T47D (cell line): ENCODE measurements around the gene TMEM131L.

ENCODE experiments used
- DNase-seq, 2 experiments: peaks; one replicate each; pipeline versions ENCODE4 v3.0.0 to v3.0.0-alpha.2; 2011 to 2012; ENCODE audit warnings: low read depth in 1 of 2, low spot score in 1 of 2
- JUND ChIP-seq: IDR thresholded peaks from 2 replicates; pipeline ENCODE4 v1.6.1; 2012; ENCODE audit warnings: low read depth
- in situ Hi-C: cut with HindIII; loops from 2 replicates; pipeline ENCODE4 v1.10.0; 2016; ENCODE audit warnings: low sequenced_read_pairs, low pct_unique_long_range_greater_than_20kb

The TMEM131L gene

GRCh38 chr4:153629776-153630175, 163.6 kb downstream of the TMEM131L start:
- in situ Hi-C loops, result no loop called here
- TF ChIP-seq JUND, result no peak

DNA sequence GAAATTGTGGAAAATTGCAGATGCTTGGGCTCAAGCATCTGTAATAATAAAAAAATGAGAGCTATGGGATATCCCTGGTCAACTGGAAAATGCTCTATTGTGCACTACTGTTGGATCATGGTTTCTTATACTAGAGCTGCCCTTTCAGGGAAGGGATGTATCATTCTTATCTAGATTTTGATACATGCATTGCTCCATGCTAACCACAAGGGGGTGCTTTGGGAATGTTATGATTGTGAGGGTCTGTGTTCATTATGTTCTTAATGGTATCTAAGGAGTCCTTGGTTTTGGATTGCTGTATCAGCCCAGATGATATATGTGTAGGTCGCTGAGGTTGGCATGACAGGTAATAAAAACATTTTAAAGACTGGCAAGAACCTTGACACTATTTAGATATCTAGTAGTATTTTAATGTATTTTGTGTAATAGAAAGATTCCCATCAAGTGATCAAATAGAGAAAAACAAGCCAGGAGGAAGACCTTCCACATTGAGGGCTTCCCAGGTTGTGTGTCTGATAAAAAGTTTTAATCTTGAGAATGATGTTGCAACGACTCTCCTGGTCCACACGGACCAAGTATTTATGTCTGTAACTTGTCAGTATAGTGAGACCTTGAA, 168.7 kb downstream of the TMEM131L start:
- no peak for DNase-seq
- no peak for TF ChIP-seq JUND
- in situ Hi-C loops, result no loop called here

More at GRCh38 chr4:153629776-153630175, 163.6 kb downstream of the TMEM131L start:
- no peak for DNase-seq

DNA sequence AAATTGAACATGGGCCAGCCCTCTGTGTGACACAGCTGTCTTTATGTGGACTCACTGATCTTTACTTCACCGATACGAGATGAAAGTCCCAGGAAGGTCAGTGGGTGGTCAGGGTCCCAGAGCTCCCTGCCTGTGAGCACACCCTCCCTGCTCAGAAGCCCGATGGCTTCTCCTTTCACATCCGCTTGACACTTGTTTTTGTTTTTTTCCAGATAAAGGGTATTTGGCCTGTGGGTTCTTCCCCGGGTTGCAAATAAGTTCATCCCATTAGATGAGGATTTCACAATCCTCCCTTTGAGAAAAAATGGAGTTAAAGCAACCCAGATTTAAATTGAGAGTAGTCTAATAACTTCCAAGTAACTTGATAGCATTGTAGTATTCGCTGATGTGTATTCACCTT, 169.7 kb downstream of the TMEM131L start:
- DNase-seq, result no peak
- in situ Hi-C loops, result no loop called here
- no peak for TF ChIP-seq JUND

GRCh38 chr4:153637201-153637600, 171.0 kb downstream of the TMEM131L start:
- in situ Hi-C loops, result no loop called here
- DNase-seq, result no peak
- TF ChIP-seq JUND, result no peak

GRCh38 chr4:153638011-153638410, 171.9 kb downstream of the TMEM131L start:
- DNase-seq, result no peak
- TF ChIP-seq JUND, result no peak
- in situ Hi-C loops, result no loop called here

GRCh38 chr4:153638999-153639398, 172.8 kb downstream of the TMEM131L start:
- DNase-seq, result no peak
- TF ChIP-seq JUND, result no peak
- in situ Hi-C loops, result no loop called here

DNA sequence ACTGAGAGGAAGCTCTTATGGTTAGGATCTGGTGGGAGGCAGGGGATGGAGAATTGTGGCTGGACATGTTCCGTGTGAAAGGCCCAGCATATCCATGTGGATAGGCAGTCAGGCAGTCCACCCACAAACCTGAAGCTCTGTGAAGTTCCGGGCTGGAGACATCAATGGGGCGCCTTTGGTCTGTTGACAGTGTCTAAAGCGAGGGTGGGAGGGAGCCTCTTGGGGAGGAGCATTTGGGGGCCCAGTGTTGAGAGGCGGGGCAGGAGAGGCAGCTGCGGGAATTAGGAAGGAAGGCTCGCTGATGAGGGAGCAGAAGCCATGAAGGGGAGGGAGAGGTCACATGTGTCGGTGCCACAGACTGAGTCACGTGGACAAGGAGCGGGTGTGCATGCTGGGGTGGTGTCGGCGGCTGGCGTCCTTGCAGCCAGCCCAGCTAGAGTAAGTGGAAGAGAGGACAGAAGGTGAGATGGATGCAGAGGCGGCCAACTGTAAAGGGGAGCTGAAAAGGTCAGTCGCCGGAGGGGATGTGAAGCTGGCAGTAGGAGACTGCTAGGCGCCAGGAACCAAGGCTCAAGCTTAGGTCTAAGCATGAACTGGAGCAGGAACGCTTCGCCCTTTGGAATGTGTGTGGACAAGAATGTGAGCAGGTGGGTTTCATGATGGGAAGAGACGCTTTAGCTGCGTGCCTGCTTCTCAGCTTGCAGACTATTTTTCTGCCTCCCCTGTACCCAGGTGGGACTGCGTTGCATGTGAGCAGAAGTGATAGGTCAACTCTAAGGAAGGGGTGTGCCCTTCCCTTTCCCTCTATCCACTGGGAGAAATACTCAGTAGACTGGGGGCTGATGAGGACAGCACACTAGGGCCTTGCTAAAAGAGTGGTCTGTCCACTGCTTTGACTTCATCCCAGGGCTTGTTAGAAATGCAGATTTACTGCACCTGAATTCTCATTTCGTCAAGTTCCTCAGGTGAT, 174.0 kb downstream of the TMEM131L start:
- in situ Hi-C loops, result no loop called here
- no peak for TF ChIP-seq JUND
- DNase-seq, result no peak

DNA sequence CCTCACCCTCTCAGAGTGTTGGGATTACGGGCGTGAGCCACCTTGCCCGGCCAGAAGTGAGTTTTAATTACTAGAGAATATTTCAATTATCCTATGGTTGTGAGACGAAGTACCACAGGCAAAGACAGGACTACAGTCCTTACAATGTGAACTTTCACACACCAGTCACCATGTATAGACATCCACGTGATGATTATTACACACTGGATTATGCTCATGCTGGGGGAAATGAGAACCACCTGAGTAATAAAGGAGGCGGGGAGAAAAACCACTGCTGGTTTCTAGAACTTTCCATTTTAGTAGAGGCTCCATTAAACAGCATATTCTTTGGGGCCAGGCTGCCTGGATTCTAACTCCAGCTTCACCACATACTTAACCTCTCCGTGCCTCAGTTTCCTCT, 175.4 kb downstream of the TMEM131L start:
- TF ChIP-seq JUND, result no peak

DNA sequence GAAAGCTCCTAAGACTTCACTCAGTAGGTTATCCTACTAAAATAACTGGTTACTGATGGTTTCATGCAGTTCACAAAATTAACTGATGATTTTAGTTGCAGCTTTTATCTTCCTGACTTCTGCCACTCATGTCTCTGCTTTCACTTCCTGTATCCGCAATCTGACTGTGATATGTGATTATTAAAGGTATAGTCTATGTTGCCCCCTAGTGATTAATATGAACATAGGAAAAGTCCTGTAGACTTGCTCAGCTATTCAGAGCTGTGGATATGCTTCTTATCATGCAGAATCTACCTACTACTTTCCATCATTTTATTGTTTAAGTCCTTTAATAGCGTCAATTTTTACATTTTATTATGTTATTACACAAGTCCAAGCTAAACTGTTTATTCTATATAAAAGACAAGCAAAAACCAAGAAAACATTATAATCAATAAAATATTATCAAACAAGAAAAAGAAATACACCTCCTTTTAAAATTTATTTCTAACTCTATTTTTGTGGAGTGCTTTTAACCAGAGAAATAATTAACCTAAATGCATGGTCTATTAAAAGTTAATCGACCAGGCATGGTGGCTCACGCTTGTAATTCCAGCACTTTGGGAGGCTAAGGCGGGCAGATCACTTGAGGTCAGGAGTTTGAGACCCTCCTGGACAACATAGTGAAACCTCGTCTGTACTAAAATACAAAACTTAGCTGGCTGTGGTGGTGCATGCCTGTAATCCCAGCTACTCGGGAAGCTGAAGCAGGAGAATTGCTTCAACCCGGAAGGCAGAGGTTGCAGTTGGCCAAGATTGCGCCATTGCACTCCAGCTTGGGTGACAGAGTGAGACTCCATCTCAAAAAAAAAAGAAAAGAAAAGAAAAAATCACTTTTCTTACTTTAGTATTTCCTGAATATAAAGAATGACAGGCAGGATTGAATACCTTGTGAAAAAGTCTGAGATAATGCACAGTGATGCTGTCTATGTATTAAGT, 177.5 kb downstream of the TMEM131L start:
- no peak for TF ChIP-seq JUND
- in situ Hi-C loops, result no loop called here
- DNase-seq, result peak; percentile 19 to 53

More for the DNA sequence above, 175.4 kb downstream of the TMEM131L start:
- in situ Hi-C loops, result no loop called here
- no peak for DNase-seq

GRCh38 chr4:153645183-153645582, 179.0 kb downstream of the TMEM131L start:
- no peak for DNase-seq
- in situ Hi-C loops, result no loop called here
- TF ChIP-seq JUND, result no peak

DNA sequence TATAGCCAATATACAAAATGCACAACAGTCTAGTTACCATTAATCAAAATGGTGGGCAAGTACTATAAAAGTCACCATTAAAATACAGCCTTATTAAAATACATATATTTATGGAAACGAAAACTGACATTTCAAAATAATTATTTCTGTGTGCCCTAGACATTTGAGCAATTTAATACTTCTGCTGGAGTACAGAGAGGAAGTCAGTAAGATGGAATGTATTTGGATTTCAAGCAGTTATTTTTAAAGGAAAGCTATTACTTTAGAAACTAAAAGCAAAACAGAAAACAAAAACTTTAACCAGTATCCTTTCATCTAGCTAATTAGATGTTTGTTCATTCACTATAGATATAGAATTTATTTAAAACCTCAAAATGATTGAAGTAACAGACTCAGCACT, 180.1 kb downstream of the TMEM131L start:
- in situ Hi-C loops, result no loop called here
- DNase-seq, result no peak
- no peak for TF ChIP-seq JUND

DNA sequence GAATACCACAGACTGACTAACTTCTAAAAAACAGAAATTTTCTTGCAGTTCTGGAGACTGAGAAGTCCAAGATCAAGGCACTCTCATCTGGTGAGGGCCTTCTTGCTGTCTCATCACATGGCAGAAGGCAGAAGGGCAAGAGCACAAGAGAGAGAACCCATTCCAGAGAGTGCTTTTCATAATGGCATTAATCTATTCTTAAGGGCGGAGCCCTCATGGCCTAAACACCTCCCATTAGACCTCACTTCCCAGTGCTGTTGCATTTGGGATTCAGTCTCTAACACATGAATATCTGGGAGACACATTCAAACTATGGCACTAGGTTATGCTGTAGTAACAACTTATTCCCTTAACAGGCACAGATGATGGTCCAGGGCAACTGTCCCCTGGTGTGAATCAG, 180.8 kb downstream of the TMEM131L start:
- TF ChIP-seq JUND, result no peak
- DNase-seq, result no peak
- in situ Hi-C loops, result no loop called here
